ENCODE results near the gene CACNA2D3.

DNA sequence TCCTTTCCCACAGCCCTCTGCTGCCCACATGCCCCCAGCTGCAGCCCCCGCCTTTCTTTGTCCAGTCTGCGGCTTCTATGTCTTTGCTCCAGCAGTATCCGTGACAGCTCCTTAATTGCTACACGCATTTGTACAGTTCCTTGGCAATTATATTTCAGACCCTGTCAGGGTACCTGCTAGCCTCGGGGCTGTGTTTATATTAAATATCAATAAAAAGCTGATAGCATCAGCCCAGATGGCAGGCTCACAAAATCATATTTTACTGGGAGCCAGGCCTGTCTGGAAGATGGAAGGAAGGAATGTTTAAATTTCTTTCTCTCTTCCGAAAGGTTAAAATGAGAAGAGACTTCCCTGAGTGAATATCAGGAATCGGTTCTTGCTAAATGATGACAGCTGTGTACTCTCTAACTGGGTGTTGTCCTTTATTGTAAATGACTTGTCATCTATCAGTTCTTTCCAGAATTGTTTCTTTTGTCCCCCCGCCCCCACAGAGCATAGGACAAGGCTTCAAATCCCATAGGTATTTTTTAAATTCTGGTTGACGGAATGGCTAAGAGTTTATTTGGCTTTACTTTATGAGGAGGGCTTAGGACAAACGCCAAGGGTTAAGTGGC is 427.4 kb downstream of the CACNA2D3 start:
- TF ChIP-seq POLR2A (IDR thresholded peaks at IDR 0.05) = no peak
- TF ChIP-seq, protein P1, sequence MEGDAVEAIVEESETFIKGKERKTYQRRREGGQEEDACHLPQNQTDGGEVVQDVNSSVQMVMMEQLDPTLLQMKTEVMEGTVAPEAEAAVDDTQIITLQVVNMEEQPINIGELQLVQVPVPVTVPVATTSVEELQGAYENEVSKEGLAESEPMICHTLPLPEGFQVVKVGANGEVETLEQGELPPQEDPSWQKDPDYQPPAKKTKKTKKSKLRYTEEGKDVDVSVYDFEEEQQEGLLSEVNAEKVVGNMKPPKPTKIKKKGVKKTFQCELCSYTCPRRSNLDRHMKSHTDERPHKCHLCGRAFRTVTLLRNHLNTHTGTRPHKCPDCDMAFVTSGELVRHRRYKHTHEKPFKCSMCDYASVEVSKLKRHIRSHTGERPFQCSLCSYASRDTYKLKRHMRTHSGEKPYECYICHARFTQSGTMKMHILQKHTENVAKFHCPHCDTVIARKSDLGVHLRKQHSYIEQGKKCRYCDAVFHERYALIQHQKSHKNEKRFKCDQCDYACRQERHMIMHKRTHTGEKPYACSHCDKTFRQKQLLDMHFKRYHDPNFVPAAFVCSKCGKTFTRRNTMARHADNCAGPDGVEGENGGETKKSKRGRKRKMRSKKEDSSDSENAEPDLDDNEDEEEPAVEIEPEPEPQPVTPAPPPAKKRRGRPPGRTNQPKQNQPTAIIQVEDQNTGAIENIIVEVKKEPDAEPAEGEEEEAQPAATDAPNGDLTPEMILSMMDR (IDR thresholded peaks at IDR 0.05) = no peak
